ENCODE results near the gene PCDH17.

The PCDH17 gene

GRCh38 chr13:57682128-57682716, 50.7 kb downstream of the PCDH17 start:
- H3K4me2 ChIP-seq (ENCODE audit: insufficient read depth, low read length), result no peak overlapping the region
- no peak for DNase-seq
- no peaks in the 10 kb centered on the region for H3K4me1 ChIP-seq (ENCODE audit: insufficient read depth, low read length)
- no peak overlapping the region for H2AFZ ChIP-seq (ENCODE audit: low read depth, low read length)
- H3K27ac ChIP-seq (ENCODE audit: low read length), result no peak overlapping the region
- no peaks in the 10 kb centered on the region for H3K36me3 ChIP-seq (ENCODE audit: insufficient read depth, low read length)
- no peak for ATAC-seq (ENCODE audit: insufficient read depth, low read depth)
- no peak overlapping the region for H3K9ac ChIP-seq (ENCODE audit: low read depth, low read length)
- no peaks in the 10 kb centered on the region for H3K27me3 ChIP-seq (ENCODE audit: insufficient read depth, low read length, poor library complexity)
- H3K4me3 ChIP-seq (ENCODE audit: low read depth in 1 of 2, low read length in 2 of 2), result no peak overlapping the region
- no peaks in the 10 kb centered on the region for H4K20me1 ChIP-seq (ENCODE audit: insufficient read depth, low read length)
- H3K79me2 ChIP-seq (ENCODE audit: insufficient read depth, low read length), result no peaks in the 10 kb centered on the region
- H3K9me3 ChIP-seq (ENCODE audit: insufficient read depth, low read length, severe bottlenecking), result no peaks in the 10 kb centered on the region
- no peak for TF ChIP-seq CTCF (IDR thresholded peaks at IDR 0.05; ENCODE audit: borderline replicate concordance, extremely low read depth, low read length, poor library complexity, severe bottlenecking)
- no peak for TF ChIP-seq EZH2 (IDR thresholded peaks at IDR 0.05; ENCODE audit: borderline replicate concordance, low read depth, low read length, severe bottlenecking)

GRCh38 chr13:57698851-57699250, 67.3 kb downstream of the PCDH17 start:
- Histone ChIP-seq H4K20me1 (ENCODE audit: insufficient read depth, low read length) (no peaks in the 10 kb centered on the region), H3K4me2 (ENCODE audit: insufficient read depth, low read length) (no peak overlapping the region), H3K9me3 (ENCODE audit: insufficient read depth, low read length, severe bottlenecking) (no peaks in the 10 kb centered on the region), H3K4me3 (ENCODE audit: low read depth in 1 of 2, low read length in 2 of 2) (no peak overlapping the region), H3K27ac (ENCODE audit: low read length) (no peak overlapping the region), H3K79me2 (ENCODE audit: insufficient read depth, low read length) (no peaks in the 10 kb centered on the region), H3K4me1 (ENCODE audit: insufficient read depth, low read length) (no peaks in the 10 kb centered on the region), H2AFZ (ENCODE audit: low read depth, low read length) (no peak overlapping the region), H3K36me3 (ENCODE audit: insufficient read depth, low read length) (no peaks in the 10 kb centered on the region), H3K27me3 (ENCODE audit: insufficient read depth, low read length, poor library complexity) (no peaks in the 10 kb centered on the region), H3K9ac (ENCODE audit: low read depth, low read length) (no peak overlapping the region)
- ATAC-seq (ENCODE audit: insufficient read depth, low read depth), result no peak
- TF ChIP-seq CTCF (IDR thresholded peaks at IDR 0.05; ENCODE audit: borderline replicate concordance, extremely low read depth, low read length, poor library complexity, severe bottlenecking), result no peak
- no peak for TF ChIP-seq EZH2 (IDR thresholded peaks at IDR 0.05; ENCODE audit: borderline replicate concordance, low read depth, low read length, severe bottlenecking)
- DNase-seq, result no peak

- ATAC-seq (ENCODE audit: insufficient read depth, low read depth), result no peak
- Histone ChIP-seq H3K9ac (ENCODE audit: low read depth, low read length) (no peak overlapping the region), H3K9me3 (ENCODE audit: insufficient read depth, low read length, severe bottlenecking) (no peaks in the 10 kb centered on the region), H3K4me1 (ENCODE audit: insufficient read depth, low read length) (no peaks in the 10 kb centered on the region), H3K4me3 (ENCODE audit: low read depth in 1 of 2, low read length in 2 of 2) (no peak overlapping the region), H2AFZ (ENCODE audit: low read depth, low read length) (no peak overlapping the region), H3K27me3 (ENCODE audit: insufficient read depth, low read length, poor library complexity) (no peaks in the 10 kb centered on the region), H3K27ac (ENCODE audit: low read length) (no peak overlapping the region), H4K20me1 (ENCODE audit: insufficient read depth, low read length) (no peaks in the 10 kb centered on the region), H3K4me2 (ENCODE audit: insufficient read depth, low read length) (no peak overlapping the region), H3K36me3 (ENCODE audit: insufficient read depth, low read length) (no peaks in the 10 kb centered on the region), H3K79me2 (ENCODE audit: insufficient read depth, low read length) (no peaks in the 10 kb centered on the region)
- TF ChIP-seq EZH2 (IDR thresholded peaks at IDR 0.05; ENCODE audit: borderline replicate concordance, low read depth, low read length, severe bottlenecking), result no peak
- TF ChIP-seq CTCF (IDR thresholded peaks at IDR 0.05; ENCODE audit: borderline replicate concordance, extremely low read depth, low read length, poor library complexity, severe bottlenecking), result no peak
- DNase-seq, result no peak
Measured at GRCh38 chr13:57704031-57704430, 72.5 kb downstream of the PCDH17 start.

GRCh38 chr13:57716295-57716694, 84.8 kb downstream of the PCDH17 start:
- no peaks in the 10 kb centered on the region for H3K27me3 ChIP-seq (ENCODE audit: insufficient read depth, low read length, poor library complexity)
- H2AFZ ChIP-seq (ENCODE audit: low read depth, low read length), result no peak overlapping the region
- H3K9me3 ChIP-seq (ENCODE audit: insufficient read depth, low read length, severe bottlenecking), result no peaks in the 10 kb centered on the region
- H3K36me3 ChIP-seq (ENCODE audit: insufficient read depth, low read length), result no peaks in the 10 kb centered on the region
- H3K79me2 ChIP-seq (ENCODE audit: insufficient read depth, low read length), result no peaks in the 10 kb centered on the region
- H4K20me1 ChIP-seq (ENCODE audit: insufficient read depth, low read length), result no peaks in the 10 kb centered on the region
- TF ChIP-seq EZH2 (IDR thresholded peaks at IDR 0.05; ENCODE audit: borderline replicate concordance, low read depth, low read length, severe bottlenecking) (no peak), CTCF (IDR thresholded peaks at IDR 0.05; ENCODE audit: borderline replicate concordance, extremely low read depth, low read length, poor library complexity, severe bottlenecking) (no peak)
- H3K4me2 ChIP-seq (ENCODE audit: insufficient read depth, low read length), result no peak overlapping the region
- H3K27ac ChIP-seq (ENCODE audit: low read length), result no peak overlapping the region
- no peak overlapping the region for H3K4me3 ChIP-seq (ENCODE audit: low read depth in 1 of 2, low read length in 2 of 2)
- no peak for DNase-seq
- ATAC-seq (ENCODE audit: insufficient read depth, low read depth), result no peak
- no peak overlapping the region for H3K9ac ChIP-seq (ENCODE audit: low read depth, low read length)
- no peaks in the 10 kb centered on the region for H3K4me1 ChIP-seq (ENCODE audit: insufficient read depth, low read length)
